ENCODE results near the gene H2BK1. TPM values are rescaled to one million over a fixed set of nuclear protein-coding genes. Genes with fewer than 3 reads are reported as not detected.
A peak's percentile ranks its signal among the peaks of the same experiment; 100 is the strongest.

Gene H2BK1
- total RNA-seq, 2 experiments from 2014 or later, result not detected

DNA sequence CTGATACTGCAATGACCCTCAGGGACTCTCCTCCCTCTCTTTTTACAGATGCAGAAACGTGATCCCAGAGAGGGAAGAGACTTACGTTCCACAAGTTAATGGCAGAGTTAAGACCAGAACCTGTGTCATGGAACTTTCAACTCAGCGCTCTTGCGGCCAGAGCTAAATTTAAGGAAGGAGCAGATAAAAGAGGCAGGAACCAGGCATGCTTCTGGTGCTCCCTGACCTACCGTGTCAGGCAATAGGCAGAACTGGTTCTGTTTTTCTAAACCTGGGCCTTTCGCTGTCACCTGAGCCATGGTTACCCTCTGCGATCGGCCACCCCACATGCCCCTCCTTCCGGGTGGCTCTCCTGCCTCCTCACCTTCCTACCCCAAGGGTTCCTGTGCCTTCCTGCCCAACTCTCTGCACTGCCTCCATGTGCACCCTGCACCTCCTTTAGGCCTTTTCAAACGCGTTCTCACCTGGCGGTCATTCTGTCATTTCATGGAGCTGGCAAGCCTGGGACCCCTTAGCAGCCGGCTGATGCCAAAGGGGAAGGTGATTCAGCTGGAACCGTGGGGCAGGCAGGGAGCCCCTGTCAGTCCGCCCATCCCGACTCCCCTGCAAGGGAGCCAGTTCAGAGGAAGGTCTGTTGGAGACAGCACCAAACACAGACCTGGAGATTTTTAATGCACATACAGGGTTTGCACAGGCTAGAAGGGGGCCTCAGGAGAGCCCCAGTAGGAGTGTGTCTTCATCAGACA, 35.1 kb downstream of the H2BK1 start:
- peaks cover 3% of the 10 kb centered on the region for H3K4me1 Mint-ChIP-seq
- intact Hi-C loops (cut with DNase I, micrococcal nuclease), result no loop called here
- ChIA-PET CTCF (interaction anchor here (0.6 to 2.1 kb wide), 4 partner anchors 9 to 55 kb away, joined by 3 to 6 read pairs (median 4); no protein-coding TSS in a partner anchor), POLR2A (no interaction called here)
- DNase-seq, result no peak
- no peak overlapping the region for H3K27ac Mint-ChIP-seq
- ATAC-seq, result no peak
- no peaks in the 10 kb centered on the region for H3K9me3 Mint-ChIP-seq (ENCODE audit: low read depth)
- no peaks in the 10 kb centered on the region for H3K36me3 Mint-ChIP-seq (ENCODE audit: low read depth)
- no peak overlapping the region for H3K4me3 Mint-ChIP-seq
- peaks cover 32% of the 10 kb centered on the region for H3K27me3 Mint-ChIP-seq

DNA sequence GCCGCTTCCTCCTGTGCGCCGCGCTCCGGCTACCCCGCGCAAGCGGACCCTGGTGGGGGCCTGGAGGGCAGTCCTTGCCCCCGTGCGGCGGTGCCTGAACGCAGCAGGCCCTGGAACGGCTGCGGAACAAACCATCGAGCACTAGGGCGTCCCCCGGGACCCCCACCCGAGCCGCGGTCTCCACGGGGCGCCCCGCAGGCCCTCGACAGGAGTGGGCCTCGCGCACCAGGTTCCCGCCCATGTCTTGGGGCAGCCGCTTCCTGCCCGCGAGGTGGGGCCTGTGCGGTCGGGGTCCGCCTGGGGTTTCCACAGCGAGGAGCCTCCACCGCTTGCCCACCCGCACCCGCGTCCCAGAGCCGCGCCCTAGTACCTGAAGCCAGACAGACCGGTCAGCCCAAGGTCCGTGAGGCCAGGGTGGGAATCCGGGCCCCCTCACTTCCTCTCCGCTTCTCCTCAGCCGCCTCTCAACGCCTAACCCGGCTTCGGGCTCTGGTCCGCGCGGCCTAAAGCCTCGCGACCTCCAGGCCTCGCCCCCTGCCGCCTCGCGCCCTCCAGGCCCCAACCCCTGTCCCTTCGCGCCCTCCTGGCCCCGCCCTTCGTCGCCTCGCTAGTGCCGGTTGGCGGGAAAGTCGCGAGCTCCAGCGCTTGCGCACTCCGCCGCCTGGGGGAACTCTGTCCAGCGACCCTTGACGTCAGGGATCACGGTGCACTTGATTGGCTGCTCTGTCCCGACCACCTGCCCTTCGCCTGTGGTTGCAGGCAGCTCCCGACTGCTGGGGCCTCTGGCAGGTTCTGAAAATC, 35.8 kb downstream of the H2BK1 start:
- H3K9me3 Mint-ChIP-seq (ENCODE audit: low read depth), result no peaks in the 10 kb centered on the region
- peaks cover 37% of the 10 kb centered on the region for H3K27me3 Mint-ChIP-seq
- CTCF ChIA-PET, result interaction anchor here (0.6 to 2.1 kb wide), 4 partner anchors 9 to 54 kb away, joined by 3 to 6 read pairs (median 4); no protein-coding TSS in a partner anchor
- POLR2A ChIA-PET, result no interaction called here
- H3K4me3 Mint-ChIP-seq, result no peak overlapping the region
- DNase-seq, result peak; percentile 57
- peak; percentile 38 for ATAC-seq
- intact Hi-C loops (cut with DNase I, micrococcal nuclease), result loop anchor here (5.0 kb wide), 2 partner anchors 128 to 178 kb away; no protein-coding TSS in a partner anchor
- no peak overlapping the region for H3K27ac Mint-ChIP-seq
- peaks cover 3% of the 10 kb centered on the region for H3K4me1 Mint-ChIP-seq
- no peaks in the 10 kb centered on the region for H3K36me3 Mint-ChIP-seq (ENCODE audit: low read depth)

DNA sequence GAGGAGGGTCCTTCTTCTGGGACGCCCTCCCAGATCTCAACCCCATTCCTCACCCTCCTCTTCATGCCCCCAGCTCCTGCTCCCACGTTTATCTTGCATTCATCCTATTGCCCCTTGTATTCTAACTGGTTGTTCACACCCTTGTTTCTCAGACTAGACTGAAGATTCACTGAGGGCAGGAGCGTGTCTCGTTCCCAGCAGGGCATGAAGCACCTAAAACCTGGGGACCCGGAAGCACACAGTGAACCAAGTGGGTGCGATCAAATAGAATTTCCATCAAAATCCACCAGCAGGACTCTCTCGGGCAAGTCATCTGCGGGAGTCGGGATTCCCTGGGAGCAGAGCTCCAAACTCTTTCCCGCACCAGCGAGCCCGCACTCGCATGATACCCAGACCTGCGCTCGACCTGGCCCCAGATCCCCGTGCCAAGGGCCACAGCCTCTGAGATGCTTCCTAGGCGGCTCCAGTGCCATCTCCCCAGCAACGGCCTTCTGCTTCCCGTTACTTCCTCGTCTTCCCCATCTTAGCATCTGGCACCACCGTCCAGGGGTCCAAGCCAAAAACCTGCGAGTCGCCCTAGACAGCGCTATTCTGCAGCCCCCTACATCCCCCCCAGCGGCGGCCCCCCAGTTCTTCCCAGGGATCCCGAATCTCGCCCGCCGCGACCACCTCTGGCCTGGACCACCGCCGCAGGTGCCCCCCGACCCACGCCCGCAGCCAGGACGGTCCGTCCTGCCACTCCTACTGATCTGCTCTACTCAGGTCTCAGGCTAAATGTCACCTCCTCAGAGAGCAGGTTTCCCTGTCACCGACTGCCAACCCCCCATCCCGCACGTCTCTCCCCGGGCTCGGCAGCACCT, 36.7 kb downstream of the H2BK1 start:
- Mint-ChIP-seq H3K9me3 (ENCODE audit: low read depth) (no peaks in the 10 kb centered on the region), H3K4me1 (peaks cover 4% of the 10 kb centered on the region), H3K27me3 (peaks cover 44% of the 10 kb centered on the region), H3K4me3 (no peak overlapping the region), H3K36me3 (ENCODE audit: low read depth) (no peaks in the 10 kb centered on the region), H3K27ac (no peak overlapping the region)
- intact Hi-C loops (cut with DNase I, micrococcal nuclease), result loop anchor here (5.0 kb wide), 2 partner anchors 129 to 179 kb away; no protein-coding TSS in a partner anchor
- ChIA-PET POLR2A (no interaction called here), CTCF (interaction anchor here (0.6 kb wide), 1 partner anchor 27 kb away, joined by 4 read pairs; no protein-coding TSS in a partner anchor)
- DNase-seq, result no peak
- ATAC-seq, result no peak

DNA sequence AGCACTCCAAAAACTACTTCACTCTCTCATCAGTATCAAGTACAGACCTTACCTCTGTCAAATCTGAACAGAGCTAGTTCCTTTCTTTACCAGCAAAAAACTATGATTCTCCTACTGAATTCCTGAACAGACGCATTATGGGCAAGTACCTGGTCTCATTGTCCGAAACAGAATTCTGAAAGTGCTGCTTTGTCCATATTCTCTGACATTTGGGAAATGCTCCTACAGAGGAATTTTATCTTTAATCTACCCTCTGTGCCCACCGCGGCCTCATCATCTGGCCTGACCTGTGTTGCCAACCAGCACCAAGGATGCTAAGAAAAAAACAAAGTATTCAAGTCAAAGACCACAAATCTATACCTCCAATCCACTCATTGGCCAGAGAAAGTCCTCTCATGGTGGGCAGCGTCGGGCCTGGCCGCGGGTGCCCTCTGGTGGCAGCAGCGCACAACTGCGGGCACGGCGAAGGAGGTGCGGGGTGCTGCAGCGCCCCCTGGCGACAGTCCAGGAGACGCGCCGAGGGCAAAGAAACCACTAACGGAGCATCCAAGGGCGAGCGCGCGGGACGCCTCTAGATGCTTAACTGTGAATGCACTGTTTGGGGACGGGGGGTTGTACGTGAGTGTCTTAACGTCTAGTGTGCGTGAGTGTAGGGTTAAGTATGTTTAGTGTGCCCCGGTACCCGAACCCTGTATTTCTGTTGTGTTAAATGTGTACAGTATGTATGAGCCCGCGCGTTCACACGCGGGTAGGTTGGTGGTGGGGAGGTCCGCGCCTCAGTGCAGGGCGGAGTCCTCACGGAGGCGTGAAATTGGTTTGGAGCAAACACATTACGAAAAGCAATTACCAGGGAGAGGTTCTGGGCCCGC, 37.8 kb downstream of the H2BK1 start:
- no peaks in the 10 kb centered on the region for H3K9me3 Mint-ChIP-seq (ENCODE audit: low read depth)
- no peaks in the 10 kb centered on the region for H3K36me3 Mint-ChIP-seq (ENCODE audit: low read depth)
- no peak overlapping the region for H3K27ac Mint-ChIP-seq

DNA sequence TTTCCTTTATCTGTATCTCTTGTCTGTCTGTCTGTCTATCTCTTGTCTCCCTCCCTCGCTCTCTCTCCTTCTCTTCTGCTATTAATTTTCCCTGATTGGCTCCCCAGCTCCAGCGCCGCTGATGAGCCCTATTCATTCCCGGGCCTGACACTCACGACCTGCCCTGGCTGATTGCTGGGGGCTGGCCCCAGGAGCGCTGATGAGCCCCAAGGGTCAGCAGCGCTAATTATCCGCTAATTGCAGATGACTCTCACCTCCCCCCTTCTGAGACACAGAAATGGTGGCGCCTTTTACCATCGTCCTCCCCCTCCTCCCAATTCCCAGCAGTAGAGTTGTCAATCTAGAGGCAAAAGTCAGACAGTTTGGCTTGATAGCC, 41.5 kb downstream of the H2BK1 start:
- H3K27ac Mint-ChIP-seq, result no peak overlapping the region
- peaks cover 47% of the 10 kb centered on the region for H3K27me3 Mint-ChIP-seq
- no peaks in the 10 kb centered on the region for H3K9me3 Mint-ChIP-seq (ENCODE audit: low read depth)
- ChIA-PET CTCF (interaction anchor here (0.7 to 2.0 kb wide), 9 partner anchors 10 to 175 kb away, joined by 3 to 8 read pairs (median 4); no protein-coding TSS in a partner anchor), POLR2A (no interaction called here)
- DNase-seq, result no peak
- H3K36me3 Mint-ChIP-seq (ENCODE audit: low read depth), result no peaks in the 10 kb centered on the region
- H3K4me1 Mint-ChIP-seq, result peaks cover 9% of the 10 kb centered on the region
- no peak overlapping the region for H3K4me3 Mint-ChIP-seq
- intact Hi-C loops (cut with DNase I, micrococcal nuclease), result loop anchor here in 1 of 2 experiments (1.0 kb wide), 1 partner anchor 44 kb away; no protein-coding TSS in a partner anchor
- no peak for ATAC-seq

More for the DNA sequence above, 37.8 kb downstream of the H2BK1 start:
- Mint-ChIP-seq H3K4me3 (no peak overlapping the region), H3K4me1 (peaks cover 8% of the 10 kb centered on the region), H3K27me3 (peaks cover 48% of the 10 kb centered on the region)
- CTCF ChIA-PET, result interaction anchor here (0.6 to 1.0 kb wide), 8 partner anchors 8 to 240 kb away, joined by 3 to 9 read pairs (median 3); no protein-coding TSS in a partner anchor
- peak; percentile 74 for ATAC-seq
- intact Hi-C loops (cut with DNase I, micrococcal nuclease), result loop anchor here (1.0 to 5.0 kb wide), 5 partner anchors 48 to 180 kb away; no protein-coding TSS in a partner anchor
- DNase-seq, result peak; percentile 90
- POLR2A ChIA-PET, result no interaction called here

DNA sequence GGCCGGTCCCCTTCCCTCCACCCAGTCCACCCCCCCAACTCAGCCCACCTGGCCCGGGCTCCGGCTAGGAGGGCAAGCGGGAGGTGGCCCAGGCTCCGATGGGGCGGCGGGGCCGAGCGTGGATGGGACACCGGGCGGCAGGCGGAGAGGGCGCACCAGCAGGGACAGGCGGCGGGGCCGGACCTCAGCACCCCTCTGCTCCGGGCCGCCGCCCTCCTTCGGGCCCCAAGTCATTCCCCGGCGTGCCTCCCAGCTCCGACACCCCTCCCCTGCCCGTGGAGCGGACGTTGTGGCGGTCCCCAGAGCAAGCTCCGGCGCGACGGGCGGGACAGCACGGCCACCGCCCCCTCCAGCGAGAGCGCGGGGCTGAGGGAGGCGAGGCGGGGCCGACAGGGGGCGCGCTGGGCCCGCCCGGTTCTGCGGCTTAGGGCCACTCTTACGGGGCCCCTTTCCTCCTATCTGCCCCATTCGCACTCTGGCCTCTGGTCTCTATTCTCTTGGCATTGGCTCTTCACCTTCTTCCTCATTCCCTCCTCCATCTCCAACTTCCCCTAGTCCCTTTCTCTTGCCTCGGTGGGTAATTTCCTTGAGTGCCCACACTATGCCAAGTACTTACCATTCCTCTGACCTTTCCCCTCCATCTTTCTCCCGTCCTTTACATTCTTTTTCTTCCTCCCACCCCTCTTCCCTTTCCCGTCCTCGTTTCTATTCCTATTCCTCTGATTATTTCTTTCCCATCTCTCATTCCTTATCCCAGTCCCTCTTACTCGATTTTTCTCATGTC, 42.1 kb downstream of the H2BK1 start:
- H3K36me3 Mint-ChIP-seq (ENCODE audit: low read depth), result no peaks in the 10 kb centered on the region
- DNase-seq (peak; percentile 81), ATAC-seq (peak; percentile 82)
- peak overlapping the region; percentile 39 for H3K4me3 Mint-ChIP-seq
- no peaks in the 10 kb centered on the region for H3K9me3 Mint-ChIP-seq (ENCODE audit: low read depth)
- ChIA-PET POLR2A (no interaction called here), CTCF (interaction anchor here (0.6 to 2.0 kb wide), 18 partner anchors 9 to 185 kb away, joined by 3 to 8 read pairs (median 4); no protein-coding TSS in a partner anchor)
- peaks cover 41% of the 10 kb centered on the region for H3K27me3 Mint-ChIP-seq
- H3K27ac Mint-ChIP-seq, result no peak overlapping the region
- peaks cover 9% of the 10 kb centered on the region for H3K4me1 Mint-ChIP-seq
- intact Hi-C loops (cut with DNase I, micrococcal nuclease), result loop anchor here in 1 of 2 experiments (1.0 kb wide), 1 partner anchor 44 kb away; no protein-coding TSS in a partner anchor

DNA sequence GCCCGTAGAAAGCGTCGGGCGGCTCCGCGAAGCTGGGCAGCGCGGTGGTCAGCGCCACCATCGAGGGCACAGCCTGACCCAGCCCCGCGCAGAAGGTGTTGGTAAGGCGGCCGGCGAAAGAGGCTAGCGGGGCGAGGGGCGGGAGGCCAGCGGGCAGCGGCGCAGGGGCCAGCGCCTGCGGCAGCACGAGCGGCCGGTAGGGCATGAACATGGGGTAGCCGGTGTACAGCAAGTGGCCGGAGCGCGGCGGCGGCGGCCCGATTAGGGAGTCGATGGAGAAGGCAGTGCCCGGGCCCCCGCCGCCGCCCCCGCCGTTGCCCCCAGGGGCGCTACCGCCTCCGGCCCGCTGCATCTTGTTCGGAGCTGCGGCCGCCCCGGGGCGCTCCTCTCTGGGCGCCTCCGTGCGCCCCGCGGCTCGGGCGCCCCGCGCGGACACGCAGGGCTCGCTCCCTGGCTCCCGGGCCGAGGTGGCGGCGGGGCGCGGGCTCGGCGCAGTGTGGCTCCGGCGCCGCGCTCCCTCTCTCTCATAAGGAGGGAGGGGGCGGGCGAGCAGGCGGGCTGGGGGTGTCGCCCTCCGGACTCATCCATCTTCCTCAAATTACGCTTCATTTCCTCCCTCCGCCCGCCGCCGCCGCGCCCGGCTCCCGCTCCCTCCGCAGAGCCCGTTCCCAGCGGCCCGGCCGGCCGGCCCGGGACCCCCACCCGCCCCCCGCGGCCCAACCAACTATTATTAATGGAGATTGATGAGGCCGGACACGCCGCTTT, 42.9 kb downstream of the H2BK1 start, which contains the start of gene GBX1:
Gene GBX1 (minus strand): TSS at position 498 of the 765 bp plus-strand sequence. CDS start 146 bp downstream, at position 352.
- POLR2A ChIA-PET, result no interaction called here
- ATAC-seq (peak; percentile 55), DNase-seq (peak; percentile 32)
- Mint-ChIP-seq H3K36me3 (ENCODE audit: low read depth) (no peaks in the 10 kb centered on the region), H3K4me1 (peaks cover 6% of the 10 kb centered on the region), H3K9me3 (ENCODE audit: low read depth) (no peaks in the 10 kb centered on the region), H3K4me3 (peak within 1 kb of the TSS; percentile 39), H3K27ac (no peak within 1 kb of the TSS), H3K27me3 (peaks cover 35% of the 10 kb centered on the region)
- intact Hi-C loops (cut with DNase I, micrococcal nuclease), result no loop called here
- CTCF ChIA-PET, result interaction anchor here (0.6 to 2.0 kb wide), 24 partner anchors 8 to 1453 kb away, joined by 3 to 8 read pairs (median 4); a partner anchor contains a TSS

DNA sequence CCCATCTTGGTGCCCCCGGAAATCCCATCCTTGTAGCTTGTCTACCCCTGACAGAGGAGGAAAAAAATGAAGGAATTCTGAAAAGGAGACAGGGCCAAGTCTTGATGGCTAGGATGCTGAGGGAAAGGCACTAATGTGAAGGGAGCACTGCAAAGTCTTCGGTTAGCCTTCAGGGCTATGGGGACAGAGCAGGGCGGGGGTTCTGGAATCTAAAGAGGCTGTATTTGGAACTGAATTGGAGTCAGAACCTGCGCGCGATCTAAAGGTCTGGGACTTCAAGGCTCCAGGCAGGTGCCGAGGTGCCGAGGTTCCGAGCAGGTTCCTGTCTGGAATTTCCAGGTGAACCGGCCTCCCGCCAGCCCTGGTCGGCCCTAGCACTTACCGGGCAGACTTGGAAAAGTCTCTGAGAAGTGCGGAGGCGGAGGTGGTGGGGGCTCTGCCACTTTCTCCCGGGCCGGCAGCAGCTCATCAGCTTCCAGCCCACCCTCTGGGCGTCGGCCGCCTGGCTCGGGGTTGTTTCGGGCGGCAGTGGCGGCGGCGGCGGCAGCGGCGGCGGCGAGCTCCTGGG, 43.6 kb downstream of the H2BK1 start:
- DNase-seq (no peak), ATAC-seq (no peak)
- Mint-ChIP-seq H3K36me3 (ENCODE audit: low read depth) (no peaks in the 10 kb centered on the region), H3K27ac (no peak overlapping the region), H3K27me3 (peaks cover 30% of the 10 kb centered on the region), H3K4me1 (peaks cover 6% of the 10 kb centered on the region), H3K9me3 (ENCODE audit: low read depth) (no peaks in the 10 kb centered on the region), H3K4me3 (peak overlapping the region; percentile 15)
- ChIA-PET POLR2A (no interaction called here), CTCF (interaction anchor here (0.7 to 1.9 kb wide), 13 partner anchors 9 to 1452 kb away, joined by 3 to 8 read pairs (median 5); a partner anchor contains a TSS)
- intact Hi-C loops (cut with DNase I, micrococcal nuclease), result no loop called here

DNA sequence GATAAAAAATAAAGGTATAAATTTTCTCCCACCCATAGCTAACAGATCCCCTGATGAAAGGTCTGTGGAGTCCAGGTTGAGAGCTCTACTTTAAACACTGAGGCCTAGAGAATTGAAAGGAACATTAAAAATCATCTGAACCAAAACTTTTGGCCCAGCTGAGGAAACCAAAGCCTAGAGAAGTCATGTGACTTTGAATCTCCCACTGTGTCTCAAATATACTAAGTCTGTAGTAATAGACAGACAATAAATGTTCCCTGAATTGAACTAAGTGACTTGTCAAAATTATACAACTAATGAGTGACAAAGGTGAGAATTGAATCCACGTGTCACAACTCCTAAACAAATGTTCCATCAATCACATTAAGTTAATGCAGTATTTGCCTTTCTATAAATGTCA, 48.5 kb downstream of the H2BK1 start:
- ChIA-PET CTCF (interaction anchor here (0.7 to 2.1 kb wide), 4 partner anchors 9 to 14 kb away, joined by 3 to 8 read pairs (median 4); no protein-coding TSS in a partner anchor), POLR2A (no interaction called here)
- ATAC-seq (no peak), DNase-seq (no peak)
- Mint-ChIP-seq H3K4me3 (no peak overlapping the region), H3K27me3 (peaks cover 10% of the 10 kb centered on the region), H3K36me3 (ENCODE audit: low read depth) (no peaks in the 10 kb centered on the region), H3K4me1 (peaks cover 2% of the 10 kb centered on the region), H3K9me3 (ENCODE audit: low read depth) (no peaks in the 10 kb centered on the region), H3K27ac (no peak overlapping the region)
- intact Hi-C loops (cut with DNase I, micrococcal nuclease), result no loop called here

Measured in activated CD4-positive, alpha-beta T cell treated with anti-CD3 and anti-CD28 coated beads for 36 hours (primary cell).